ENCODE results near the gene GRIPAP1. TPM values are rescaled to one million over a fixed set of nuclear protein-coding genes. Genes with fewer than 3 reads are reported as not detected.

GRIPAP1 gene
- total RNA-seq, 1 experiment from 2014 or later, result 92.8 TPM

- Mint-ChIP-seq H3K36me3 (ENCODE audit: insufficient read depth, unreplicated experiment) (peaks cover 29% of the 10 kb centered on the region), H3K27ac (ENCODE audit: unreplicated experiment) (no peak overlapping the region), H3K4me1 (ENCODE audit: low read depth, unreplicated experiment) (peaks cover 9% of the 10 kb centered on the region), H3K27me3 (ENCODE audit: unreplicated experiment) (no peaks in the 10 kb centered on the region), H3K4me3 (ENCODE audit: low read depth, unreplicated experiment) (no peak overlapping the region), H3K9me3 (ENCODE audit: low read depth, unreplicated experiment) (no peaks in the 10 kb centered on the region)
- DNase-seq, result no peak
- TF ChIP-seq CTCF (IDR thresholded peaks at IDR 0.05; ENCODE audit: unreplicated experiment), result no peak
- BruUV-seq (replicated peaks), result no TSS peak
- CTCF ChIA-PET, result no interaction called here
- intact Hi-C loops (cut with micrococcal nuclease; ENCODE audit: unreplicated experiment), result no loop called here
These were observed 41.8 kb downstream of the GRIPAP1 start for GRCh38 chrX:48960291-48960690.

GRCh38 chrX:48958635-48959094 is 43.4 kb downstream of the GRIPAP1 start:
- TSS peak; percentile 66 for BruUV-seq (replicated peaks)
- peaks cover 18% of the 10 kb centered on the region for H3K4me1 Mint-ChIP-seq (ENCODE audit: low read depth, unreplicated experiment)
- peaks cover 37% of the 10 kb centered on the region for H3K36me3 Mint-ChIP-seq (ENCODE audit: insufficient read depth, unreplicated experiment)
- CTCF ChIA-PET, result interaction anchor here (1.3 to 2.2 kb wide), 4 partner anchors 9 to 232 kb away, joined by 3 to 7 read pairs (median 4); partner anchors contain the start of gene GRIPAP1
- DNase-seq, result peak; percentile 33
- H3K27ac Mint-ChIP-seq (ENCODE audit: unreplicated experiment), result peak overlapping the region; percentile 93
- no peaks in the 10 kb centered on the region for H3K9me3 Mint-ChIP-seq (ENCODE audit: low read depth, unreplicated experiment)
- H3K27me3 Mint-ChIP-seq (ENCODE audit: unreplicated experiment), result no peaks in the 10 kb centered on the region
- H3K4me3 Mint-ChIP-seq (ENCODE audit: low read depth, unreplicated experiment), result peak overlapping the region; percentile 83
- TF ChIP-seq CTCF (IDR thresholded peaks at IDR 0.05; ENCODE audit: unreplicated experiment), result no peak
- intact Hi-C loops (cut with micrococcal nuclease; ENCODE audit: unreplicated experiment), result no loop called here

- H3K9me3 Mint-ChIP-seq (ENCODE audit: low read depth, unreplicated experiment), result no peaks in the 10 kb centered on the region
- CTCF ChIA-PET, result interaction anchor here (1.3 to 2.2 kb wide), 5 partner anchors 9 to 233 kb away, joined by 3 to 9 read pairs (median 4); partner anchors contain the start of gene GRIPAP1
- intact Hi-C loops (cut with micrococcal nuclease; ENCODE audit: unreplicated experiment), result no loop called here
- H3K27ac Mint-ChIP-seq (ENCODE audit: unreplicated experiment), result peak overlapping the region; percentile 93
- peak; percentile 95 for DNase-seq
- no TSS peak for BruUV-seq (replicated peaks)
- H3K4me1 Mint-ChIP-seq (ENCODE audit: low read depth, unreplicated experiment), result peaks cover 24% of the 10 kb centered on the region
- peak overlapping the region; percentile 83 for H3K4me3 Mint-ChIP-seq (ENCODE audit: low read depth, unreplicated experiment)
- TF ChIP-seq CTCF (IDR thresholded peaks at IDR 0.05; ENCODE audit: unreplicated experiment), result no peak
- peaks cover 40% of the 10 kb centered on the region for H3K36me3 Mint-ChIP-seq (ENCODE audit: insufficient read depth, unreplicated experiment)
- no peaks in the 10 kb centered on the region for H3K27me3 Mint-ChIP-seq (ENCODE audit: unreplicated experiment)
These were observed 44.0 kb downstream of the GRIPAP1 start for GRCh38 chrX:48957827-48958634.

- H3K27me3 Mint-ChIP-seq (ENCODE audit: unreplicated experiment), result no peaks in the 10 kb centered on the region
- peak within 1 kb of the TSS; percentile 93 for H3K27ac Mint-ChIP-seq (ENCODE audit: unreplicated experiment)
- H3K4me1 Mint-ChIP-seq (ENCODE audit: low read depth, unreplicated experiment), result peaks cover 24% of the 10 kb centered on the region
- peak within 1 kb of the TSS; percentile 83 for H3K4me3 Mint-ChIP-seq (ENCODE audit: low read depth, unreplicated experiment)
- intact Hi-C loops (cut with micrococcal nuclease; ENCODE audit: unreplicated experiment), result no loop called here
- H3K9me3 Mint-ChIP-seq (ENCODE audit: low read depth, unreplicated experiment), result no peaks in the 10 kb centered on the region
- DNase-seq, result peak; percentile 71
- TF ChIP-seq CTCF (IDR thresholded peaks at IDR 0.05; ENCODE audit: unreplicated experiment), result no peak
- H3K36me3 Mint-ChIP-seq (ENCODE audit: insufficient read depth, unreplicated experiment), result peaks cover 40% of the 10 kb centered on the region
- CTCF ChIA-PET, result interaction anchor here (1.3 to 1.5 kb wide), 2 partner anchors 17 to 45 kb away, joined by 4 to 9 read pairs; partner anchors contain the start of gene GRIPAP1
- no TSS peak for BruUV-seq (replicated peaks)
These were observed 44.6 kb downstream of the GRIPAP1 start, which contains the start of gene OTUD5 for GRCh38 chrX:48957477-48957826. OTUD5 (minus strand) TSS chrX:48957607; CDS start chrX:48957570, 37 bp downstream.
